GM19035 (cell line): ENCODE results near the gene CACUL1.
"Not testable (repeated sequence)": the region's sequence is repeated elsewhere in the genome, so short reads cannot be mapped to it uniquely, and the experiment has no call there.

Experiments
- ATAC-seq: cut with Tn5 transposase; IDR thresholded peaks from one replicate; pipeline ENCODE4 v1.9.1; 2021; ENCODE audit not compliant: unreplicated experiment

CACUL1 gene

DNA sequence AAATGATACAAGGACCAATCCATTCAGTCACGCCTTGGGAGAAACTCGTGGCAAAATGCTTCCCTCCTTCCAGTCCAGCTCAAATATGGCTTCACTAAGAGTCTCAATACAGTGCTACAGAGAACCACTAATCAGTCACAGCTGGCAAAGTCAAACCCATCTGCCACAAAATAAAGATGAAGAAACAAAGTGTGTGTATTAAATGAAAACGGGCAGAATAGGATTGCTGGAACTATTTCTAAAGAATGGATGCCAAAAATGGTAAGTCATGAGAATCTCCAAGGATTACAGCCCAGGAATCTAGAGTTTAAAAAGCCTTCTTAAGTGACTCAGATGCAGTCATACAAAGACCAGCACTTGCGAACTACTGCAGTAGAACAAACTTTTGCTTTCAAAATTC is 61.9 kb downstream of the CACUL1 start:
- ATAC-seq: no peak

DNA sequence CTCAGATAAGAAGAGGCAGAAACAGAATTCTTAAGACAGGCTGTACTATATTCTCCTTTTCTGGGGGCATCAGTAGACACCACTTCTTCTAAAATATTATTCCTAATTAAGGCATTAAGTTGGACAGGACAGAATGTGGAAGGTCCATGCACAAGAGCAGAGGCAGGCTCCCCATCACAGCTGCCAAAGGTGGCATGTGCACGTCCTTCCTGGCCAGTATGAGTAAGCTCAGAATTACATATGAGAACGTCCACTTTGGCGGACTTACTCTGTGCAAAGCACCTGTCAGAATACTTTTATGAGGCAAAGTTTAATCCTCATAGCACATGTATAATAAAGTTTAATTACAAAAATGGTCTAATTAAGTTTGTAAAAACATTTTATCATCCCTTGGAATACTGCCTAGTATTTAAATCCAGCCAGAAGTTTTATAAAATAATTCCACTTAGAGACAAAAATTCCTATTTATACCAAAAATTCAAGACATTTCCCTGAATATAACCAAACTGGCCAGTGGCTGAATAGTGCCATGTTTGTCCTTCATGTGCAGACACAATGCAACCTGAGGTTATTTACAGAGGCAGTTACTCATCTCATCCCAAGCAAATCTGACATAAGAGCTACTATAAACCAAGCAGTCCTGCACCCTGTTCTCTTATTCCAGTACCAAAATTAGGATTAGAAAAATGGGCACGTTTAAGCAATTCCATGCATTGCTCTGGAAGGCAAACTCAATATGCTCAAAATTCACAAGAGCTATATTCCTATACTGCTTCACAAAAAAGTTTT is 65.5 kb downstream of the CACUL1 start:
- no peak for ATAC-seq

DNA sequence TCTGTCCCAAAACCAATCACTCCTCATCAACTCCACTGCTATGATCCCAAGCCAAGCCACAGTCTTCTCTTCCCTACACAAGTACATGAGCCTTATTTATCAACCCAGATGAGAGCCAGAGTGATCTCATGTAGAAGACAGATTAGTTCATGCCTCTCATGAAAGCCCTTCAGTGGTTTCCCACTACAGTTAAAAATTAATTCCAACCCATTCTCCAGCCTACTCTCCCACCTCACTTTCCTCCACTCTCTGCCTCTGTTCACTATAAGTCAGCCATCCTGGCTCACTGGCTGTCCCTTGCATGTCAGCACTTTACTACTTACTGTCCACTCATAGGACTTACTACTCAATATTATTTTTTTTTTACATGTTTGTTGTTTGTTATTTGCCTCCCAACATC is 67.3 kb downstream of the CACUL1 start:
- ATAC-seq: no peak

DNA sequence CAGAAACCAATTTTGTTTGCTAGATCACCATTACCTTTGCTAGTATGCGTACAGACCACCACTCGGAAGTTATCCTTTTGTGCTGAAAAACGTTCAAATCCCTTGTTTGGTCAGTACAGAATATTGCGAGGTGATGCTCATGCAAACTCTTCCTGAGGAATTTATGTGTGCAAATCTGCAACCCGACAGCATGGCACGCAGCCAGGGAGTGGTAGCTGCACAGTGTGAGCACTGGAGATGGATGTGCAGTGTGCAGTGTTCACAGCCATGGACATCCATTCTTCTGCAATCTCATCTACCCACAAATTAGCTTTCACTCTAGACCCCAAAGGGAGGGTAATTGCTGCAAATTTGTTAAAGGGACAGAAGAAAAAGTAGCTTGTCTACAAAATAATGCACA is 72.2 kb downstream of the CACUL1 start:
- ATAC-seq: no peak

DNA sequence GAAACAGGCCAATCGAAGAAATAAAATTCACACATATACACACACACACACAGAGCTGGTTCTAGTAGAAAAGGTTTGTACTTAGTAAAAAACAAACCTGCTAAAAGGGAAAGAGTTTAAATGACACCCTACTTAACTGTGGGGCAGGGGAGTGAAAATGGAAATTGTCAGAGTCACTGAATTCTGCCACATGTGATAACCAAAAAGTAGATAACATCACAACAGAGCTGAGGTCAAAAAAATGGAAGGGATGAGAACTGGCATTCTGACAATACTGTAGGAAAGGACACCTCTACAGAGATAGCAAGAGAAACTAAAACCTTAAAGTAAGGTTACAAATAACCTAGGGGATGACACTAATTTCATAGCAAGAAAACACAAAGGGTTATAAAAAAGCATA is 74.6 kb downstream of the CACUL1 start:
- no peak for ATAC-seq

DNA sequence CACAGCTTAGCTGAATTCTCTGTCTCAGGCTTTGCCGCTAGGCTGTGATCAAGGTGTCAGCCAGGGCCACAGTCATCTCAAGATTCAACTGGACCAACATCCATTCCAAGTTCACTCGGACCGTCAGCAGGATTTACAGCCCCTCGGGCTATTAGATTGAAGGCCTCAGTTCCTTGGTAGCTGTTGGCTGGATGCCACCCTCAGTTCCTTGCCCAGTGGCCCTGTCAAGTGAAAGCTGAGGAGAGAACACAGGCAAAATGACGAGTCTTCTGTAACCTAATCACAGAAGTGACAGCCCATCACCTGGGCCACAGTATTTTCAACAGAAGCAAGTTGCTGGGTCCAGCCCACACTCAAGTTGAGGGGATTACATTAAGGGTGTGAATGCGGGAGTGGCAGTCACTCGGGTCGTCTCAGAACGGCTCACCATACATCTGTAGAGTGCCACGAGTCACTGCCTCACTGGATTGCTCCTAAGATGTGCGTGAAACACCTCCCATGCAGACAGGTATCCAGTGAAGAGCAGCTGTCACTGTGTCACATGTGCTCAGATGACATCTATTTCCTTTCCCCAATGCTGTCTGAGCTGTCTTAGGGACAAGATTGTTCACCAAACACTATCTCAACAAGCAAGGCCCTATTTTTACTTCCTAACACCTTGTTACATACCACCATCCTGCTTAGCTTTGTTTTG is 80.4 kb downstream of the CACUL1 start:
- no peak for ATAC-seq

DNA sequence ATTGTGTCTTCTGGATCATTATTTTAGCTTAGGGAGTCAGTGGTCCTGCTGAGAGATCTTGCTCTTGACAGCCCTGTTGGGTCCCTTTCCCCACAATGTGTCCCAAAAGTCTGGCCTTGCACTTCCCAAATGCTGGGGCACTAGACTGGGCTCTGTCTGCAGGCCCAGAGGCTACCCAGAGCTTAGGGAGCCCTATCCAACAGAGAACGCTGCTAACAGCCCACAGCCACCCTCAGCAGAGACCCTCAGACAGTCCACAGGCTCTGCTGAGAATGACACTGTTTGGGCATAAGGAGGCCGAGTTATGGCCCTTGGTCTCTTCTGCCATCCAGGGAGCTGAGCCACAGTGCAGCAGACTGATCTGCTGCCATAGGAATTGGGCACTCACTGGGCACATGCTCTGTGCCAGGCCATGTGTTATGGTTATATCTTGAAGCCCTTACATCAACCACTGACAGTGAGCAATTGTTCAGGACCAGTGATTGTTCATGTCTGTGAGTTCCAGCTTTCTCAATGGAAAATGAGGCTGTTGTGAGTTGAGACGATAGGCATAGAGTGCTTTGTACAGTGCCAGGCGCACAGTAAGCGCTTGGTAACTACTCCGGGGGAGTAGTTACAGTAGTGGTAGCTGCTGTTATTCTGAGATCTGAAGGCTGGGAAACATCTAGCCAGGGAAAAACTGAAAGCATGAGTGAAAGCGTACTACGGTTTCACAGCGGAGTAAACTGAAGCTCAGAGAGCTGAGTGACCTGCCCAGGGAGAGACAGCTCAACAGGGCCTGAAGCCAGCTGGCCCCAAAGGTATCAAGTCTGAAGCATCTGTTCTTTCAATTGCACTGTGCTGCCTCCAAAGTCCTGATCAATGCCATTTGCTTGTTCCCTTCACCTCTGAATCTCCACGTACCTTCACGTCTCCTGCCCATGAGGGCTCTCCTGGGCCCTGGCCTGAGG is 81.7 kb downstream of the CACUL1 start:
- no peak for ATAC-seq

DNA sequence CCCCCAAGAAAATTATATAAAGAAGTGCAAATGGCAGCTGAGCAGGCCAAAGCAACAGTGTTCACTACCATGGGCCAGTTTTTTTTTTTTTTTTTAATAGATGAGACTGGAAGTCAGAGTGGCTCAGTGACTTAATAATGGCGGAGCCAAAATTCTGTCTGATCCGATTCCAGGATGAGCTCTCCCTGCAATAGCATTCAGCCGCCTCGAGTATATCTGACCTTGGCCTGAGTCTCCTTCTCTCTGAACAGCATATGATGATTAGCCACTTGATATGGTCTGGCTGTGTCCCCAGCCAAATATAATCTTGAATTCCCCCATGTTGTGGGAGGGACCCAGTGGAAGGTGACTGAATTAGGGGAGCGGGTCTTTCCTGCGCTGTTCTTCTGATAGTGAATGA is 82.6 kb downstream of the CACUL1 start:
- ATAC-seq: no peak

DNA sequence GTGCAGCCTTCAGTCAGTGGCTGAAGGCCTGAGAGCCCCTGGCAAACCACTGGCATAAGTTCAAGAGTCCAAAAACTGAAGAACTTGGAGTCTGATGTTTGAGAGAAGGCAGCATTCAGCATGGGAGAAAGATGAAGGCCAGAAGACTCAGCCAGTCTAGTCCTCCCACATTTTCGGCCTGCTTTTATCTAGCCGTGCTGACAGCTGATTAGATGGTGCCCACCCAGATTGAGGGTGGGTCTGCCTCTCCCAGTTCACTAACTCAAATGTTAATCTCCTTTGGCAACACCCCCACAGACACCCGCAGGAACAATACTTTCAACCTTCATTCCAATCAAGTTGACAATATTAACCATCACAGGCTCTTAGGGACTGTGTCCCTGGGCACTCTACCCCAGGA is 83.5 kb downstream of the CACUL1 start:
- not testable (repeated sequence) for ATAC-seq

DNA sequence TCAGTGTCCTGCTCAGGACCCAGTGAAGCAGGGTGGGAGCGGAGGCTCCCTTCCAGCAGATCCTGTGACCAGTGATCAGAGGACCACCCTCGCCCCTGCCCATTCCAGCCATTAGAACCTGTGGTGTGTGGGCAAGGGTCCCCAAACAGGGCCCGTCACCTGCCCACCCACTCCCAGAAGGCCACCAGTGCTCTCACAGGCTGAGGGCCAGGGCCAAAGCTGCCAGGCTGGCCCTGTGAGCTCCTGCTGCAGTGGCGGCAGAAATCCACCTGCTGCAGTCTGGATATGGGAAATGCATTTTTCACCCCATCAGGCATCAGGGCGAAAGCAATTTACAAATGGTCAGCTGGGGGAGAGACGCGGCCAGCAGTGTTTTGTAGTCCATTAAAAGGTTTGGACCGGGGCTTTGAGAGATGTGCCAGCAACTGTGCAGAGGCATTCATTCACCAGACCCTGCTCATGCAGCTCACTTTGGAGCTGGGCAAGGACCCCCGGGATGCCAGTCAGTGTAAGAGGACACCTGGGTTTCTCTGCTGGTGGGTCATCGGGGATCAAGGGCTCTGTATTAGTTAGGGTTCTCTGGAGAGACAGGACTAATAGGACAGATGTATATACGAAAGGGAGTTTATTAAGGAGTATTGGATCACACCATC is 84.2 kb downstream of the CACUL1 start:
- no peak for ATAC-seq

DNA sequence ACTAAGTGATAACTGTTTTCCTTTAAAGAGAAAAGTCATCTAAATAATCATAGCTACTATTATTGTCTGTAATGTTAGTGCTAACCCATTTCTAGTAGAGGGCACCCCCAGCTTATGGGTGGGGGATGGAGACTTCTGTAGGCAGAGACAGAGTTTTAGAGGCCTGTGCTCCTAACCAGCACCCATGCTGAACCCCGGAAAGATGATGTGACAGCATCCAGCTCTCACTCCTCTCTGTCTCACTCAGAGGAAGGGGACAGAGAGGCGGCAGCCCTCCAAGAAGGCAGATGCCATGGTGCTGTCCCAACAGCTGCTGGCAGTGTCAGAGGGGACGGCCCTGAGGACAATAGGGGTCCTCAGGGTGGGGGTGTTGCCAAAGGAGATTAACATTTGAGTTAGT is 84.9 kb downstream of the CACUL1 start:
- no peak for ATAC-seq

DNA sequence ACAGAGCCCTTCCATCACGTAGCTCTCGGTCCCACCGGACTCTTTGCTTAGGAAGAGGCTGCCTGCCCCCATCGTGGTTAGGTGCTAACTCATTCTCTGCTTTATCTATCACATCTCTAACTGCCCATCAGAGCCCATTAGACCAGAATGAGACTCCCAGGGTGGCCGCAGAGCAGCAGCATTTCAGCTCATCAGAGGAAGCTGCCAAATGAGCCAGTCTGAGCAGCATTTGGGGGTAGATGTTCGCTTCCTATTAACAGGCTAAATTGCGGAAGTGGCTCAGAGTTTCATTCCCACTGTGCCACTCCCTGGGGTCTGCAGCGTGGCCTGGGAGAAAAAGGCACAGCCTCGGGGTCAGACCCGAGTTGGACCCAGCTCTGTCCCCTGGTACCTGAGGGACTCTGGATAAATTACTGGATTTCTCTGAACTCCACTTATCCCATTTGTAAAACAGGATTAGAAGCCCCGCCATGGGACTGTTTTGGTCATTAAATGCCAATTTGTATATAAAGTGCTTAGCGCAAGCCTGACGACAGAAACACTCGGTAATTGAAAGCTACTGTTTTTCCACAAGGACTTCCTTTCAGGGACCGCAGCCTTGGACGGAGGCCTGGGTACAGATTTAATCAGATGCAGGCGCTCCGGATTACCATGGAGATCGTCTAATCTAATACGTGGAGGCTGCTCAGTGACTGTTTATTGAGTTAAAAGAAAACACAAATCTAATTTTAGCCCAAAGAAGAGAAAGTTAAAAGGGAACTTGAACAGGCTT is 85.6 kb downstream of the CACUL1 start:
- no peak for ATAC-seq

DNA sequence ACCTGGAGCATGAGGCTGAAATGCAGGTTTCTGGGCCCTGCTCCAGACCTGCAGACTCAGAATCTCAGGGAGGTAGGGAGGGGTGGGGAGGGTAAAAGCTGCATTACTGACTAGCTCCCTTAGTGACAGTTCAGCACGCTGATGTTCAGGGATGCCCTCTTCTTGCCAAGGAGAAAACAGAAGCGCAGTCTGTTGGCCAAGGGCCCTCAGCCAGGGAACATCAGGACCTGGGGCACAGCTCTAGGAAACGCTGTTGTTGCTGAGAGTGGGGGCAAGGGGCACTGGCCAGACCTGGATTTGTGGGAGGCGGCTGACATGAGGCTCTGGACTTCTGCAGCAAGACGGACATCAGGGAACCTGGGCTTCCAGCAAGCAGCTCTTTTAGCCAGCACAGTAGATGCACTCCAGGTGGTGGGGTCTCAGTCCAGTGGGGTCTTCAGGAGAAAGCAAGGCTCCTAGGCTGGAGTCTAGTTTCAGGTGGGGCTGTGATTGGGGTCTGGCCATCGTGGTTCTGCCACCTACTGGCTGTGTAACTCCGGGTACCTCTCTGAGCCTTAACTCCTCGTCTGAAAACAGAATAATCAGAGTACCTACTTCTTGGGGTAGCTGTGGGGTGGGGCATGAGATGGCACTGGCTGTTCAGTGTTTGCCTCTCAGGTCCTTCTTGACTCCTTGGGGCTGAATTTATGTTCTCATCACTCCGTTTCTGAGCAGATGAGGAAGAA is 86.4 kb downstream of the CACUL1 start:
- ATAC-seq: no peak

DNA sequence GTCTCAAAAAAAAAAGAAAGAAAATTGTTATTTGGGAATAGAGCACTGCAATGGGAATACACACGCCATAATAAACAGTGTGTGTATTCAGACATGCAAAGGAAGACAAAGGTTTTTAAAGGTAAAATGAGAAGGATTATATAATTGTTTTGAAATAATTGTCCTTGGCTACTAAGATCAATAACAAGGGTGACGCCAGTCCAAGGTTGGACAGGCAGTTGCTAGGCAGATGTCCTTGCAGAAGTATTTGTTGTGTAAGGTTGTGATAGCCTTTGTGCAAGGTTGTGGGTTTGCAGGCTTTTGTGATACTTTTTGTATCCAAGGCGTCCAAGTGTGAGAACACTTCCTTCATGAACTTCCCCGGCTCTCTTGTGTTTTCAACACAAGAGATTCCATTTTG is 87.0 kb downstream of the CACUL1 start:
- ATAC-seq: no peak

DNA sequence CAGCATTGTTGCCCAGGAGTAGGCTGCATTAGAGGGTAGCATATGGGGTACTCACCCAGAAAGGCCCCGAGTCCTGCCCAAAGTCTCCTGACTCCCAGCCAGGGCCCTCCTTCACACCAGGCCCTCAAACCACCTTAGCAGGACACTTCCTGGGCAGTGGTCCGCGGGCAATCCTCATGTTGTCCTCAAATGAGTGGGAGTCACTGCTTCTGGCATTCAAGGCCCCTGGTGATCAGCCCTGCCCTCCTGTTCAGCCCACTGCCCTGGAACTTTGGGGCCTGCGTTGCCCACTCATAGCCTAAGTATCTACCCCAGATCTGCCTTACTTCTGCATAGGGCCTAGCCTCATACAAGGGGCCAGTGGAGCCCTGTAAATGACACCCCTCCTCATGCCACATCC is 88.4 kb downstream of the CACUL1 start:
- no peak for ATAC-seq

DNA sequence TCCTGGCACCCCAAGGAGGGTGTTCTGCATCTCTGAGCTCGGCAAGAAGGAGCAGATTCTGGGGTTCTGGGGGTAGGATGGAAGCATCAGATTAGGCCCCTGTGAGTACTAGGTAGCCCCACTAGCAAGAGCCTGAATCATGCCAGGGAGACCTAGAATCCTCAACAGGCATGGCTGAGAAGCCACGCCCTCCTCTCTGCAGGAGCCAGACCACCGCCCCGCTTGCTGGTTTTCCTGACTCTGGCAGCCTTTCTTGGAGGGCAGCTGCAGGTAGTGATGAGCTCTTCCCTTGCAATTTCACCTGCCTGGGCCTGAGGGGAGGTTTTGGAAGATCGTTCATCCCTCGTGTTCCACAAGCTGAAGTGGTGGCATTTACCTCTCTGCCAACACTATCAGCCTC is 90.4 kb downstream of the CACUL1 start:
- ATAC-seq: no peak

DNA sequence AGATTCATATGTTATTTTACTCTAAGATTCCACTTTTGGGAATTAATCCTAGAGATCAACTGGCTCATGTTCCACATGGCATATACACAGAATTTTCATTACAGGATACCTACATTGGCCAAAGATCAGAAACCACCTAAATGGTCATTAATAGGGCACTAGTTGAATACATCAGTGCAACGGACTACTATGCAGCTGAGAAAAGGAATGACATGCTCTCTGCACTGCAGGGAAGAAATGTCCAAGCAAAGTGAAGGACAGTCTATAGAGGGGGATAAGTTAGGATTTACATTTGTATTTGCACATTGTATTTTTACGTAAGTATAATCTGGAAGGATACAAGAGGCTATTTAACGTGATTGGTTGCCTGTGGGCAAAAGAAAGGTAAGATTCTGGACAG is 91.6 kb downstream of the CACUL1 start:
- no peak for ATAC-seq

DNA sequence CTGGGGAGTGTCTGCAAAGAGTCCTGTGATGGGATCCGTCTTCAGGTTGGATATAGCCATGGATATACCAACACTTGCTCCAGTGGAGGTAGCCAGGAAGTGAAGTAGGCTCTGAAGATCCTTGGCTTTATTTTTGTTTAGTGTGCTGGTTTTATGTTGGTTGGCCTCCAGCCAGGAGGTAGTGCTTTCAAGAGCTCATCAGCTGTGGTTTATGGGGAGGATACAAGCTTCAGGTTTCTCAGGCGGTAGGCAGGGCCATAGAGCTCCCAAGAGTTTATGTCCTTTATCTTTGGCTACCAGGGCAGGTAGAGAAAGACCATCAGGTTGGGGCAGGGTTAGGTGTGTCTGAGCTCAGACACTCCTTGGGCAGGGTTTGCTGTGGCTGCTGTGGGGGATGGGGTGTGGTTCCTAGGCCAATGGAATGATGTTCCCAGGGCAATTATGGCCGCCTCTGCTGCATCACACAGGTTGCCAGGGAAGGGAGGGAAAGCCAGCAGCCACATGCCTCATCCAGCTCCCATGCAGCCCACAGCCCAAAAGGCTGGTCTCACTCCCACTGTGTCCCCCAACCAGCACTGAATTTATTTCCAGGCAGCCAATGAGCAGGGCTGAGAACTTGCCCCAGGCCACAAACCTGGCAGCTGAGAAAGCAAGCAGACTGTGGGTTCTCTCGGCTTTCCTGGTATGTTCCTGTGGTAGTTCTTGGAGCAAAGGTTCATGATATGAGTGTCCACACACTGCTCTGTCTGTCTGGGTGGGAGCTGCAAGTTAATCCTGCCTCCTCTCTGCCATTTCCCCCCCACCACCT is 92.3 kb downstream of the CACUL1 start:
- no peak for ATAC-seq

DNA sequence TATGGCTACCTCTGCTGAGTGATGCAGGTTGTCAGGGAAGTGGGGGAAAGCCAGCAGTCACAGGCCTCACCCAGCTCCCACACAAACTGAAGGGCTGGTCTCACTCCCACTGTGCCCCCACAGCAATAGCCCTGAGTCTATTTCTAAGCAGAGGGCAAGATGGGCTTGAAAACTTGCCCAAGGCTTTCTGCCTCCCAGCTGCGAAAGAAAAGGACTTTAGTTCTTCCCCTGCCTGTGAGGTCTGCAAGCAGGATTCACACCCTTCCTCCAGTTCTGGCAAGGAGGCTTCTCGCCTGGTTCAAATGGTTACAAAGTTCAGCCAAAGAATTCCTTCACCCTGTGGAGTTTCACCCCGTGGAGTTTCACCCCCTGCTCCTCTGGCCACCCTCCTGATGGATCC is 96.0 kb downstream of the CACUL1 start:
- ATAC-seq: no peak
